ENCODE data around the gene ZNF212. TPM values are rescaled to one million over a fixed set of nuclear protein-coding genes. Genes with fewer than 3 reads are reported as not detected.

ZNF212 gene
- total RNA-seq, 4 donors from 2014 or later, result 8.0 to 11.1 (median 10.2) TPM

GRCh38 chr7:149281508-149282330, 42.3 kb downstream of the ZNF212 start:
- Histone ChIP-seq H3K9me3 (no peaks in the 10 kb centered on the region), H3K36me3 (peaks cover 10 to 68% (median 12%) of the 10 kb centered on the region in 3 donors), H3K27me3 (no peaks in the 10 kb centered on the region), H3K4me3 (no peak overlapping the region), H3K4me1 (peaks cover 4 to 22% (median 11%) of the 10 kb centered on the region in 3 donors), H3K27ac (no peak overlapping the region)
- intact Hi-C loops (cut with DNase I), result no loop called here
- WGBS, 2 donors, result 100% methylated on average over 3 to 5 of the region's 59 CpGs
- no peak for DNase-seq
- no peak for TF ChIP-seq POLR2A (IDR thresholded peaks at IDR 0.05)

DNA sequence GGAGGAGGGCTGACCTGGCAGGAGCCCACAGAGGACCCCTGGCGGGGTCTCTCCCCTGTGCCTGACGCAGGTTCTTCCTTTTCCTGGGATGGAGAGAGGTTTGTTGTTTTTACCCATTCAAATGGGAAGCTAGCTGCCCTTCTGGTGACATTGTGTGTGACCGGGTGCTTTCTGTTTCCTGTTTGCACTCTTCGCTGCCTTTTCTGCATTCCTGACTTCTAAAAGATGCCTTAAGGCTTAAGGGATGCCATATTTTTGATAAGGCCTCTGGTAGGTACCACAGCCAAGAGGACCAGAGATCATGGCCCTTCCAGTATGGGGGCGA, 42.8 kb downstream of the ZNF212 start:
- H3K36me3 ChIP-seq, result peaks cover 10 to 62% (median 12%) of the 10 kb centered on the region in 3 donors

GRCh38 chr7:149283321-149283720, 43.9 kb downstream of the ZNF212 start:
- Histone ChIP-seq H3K9me3 (no peaks in the 10 kb centered on the region), H3K27ac (no peak overlapping the region), H3K4me3 (no peak overlapping the region), H3K4me1 (peaks cover 4 to 22% (median 11%) of the 10 kb centered on the region in 3 donors), H3K27me3 (no peaks in the 10 kb centered on the region), H3K36me3 (peaks cover 10 to 62% (median 12%) of the 10 kb centered on the region in 3 donors)
- intact Hi-C loops (cut with DNase I), result no loop called here
- TF ChIP-seq POLR2A (IDR thresholded peaks at IDR 0.05), result no peak
- TF ChIP-seq, protein P1, sequence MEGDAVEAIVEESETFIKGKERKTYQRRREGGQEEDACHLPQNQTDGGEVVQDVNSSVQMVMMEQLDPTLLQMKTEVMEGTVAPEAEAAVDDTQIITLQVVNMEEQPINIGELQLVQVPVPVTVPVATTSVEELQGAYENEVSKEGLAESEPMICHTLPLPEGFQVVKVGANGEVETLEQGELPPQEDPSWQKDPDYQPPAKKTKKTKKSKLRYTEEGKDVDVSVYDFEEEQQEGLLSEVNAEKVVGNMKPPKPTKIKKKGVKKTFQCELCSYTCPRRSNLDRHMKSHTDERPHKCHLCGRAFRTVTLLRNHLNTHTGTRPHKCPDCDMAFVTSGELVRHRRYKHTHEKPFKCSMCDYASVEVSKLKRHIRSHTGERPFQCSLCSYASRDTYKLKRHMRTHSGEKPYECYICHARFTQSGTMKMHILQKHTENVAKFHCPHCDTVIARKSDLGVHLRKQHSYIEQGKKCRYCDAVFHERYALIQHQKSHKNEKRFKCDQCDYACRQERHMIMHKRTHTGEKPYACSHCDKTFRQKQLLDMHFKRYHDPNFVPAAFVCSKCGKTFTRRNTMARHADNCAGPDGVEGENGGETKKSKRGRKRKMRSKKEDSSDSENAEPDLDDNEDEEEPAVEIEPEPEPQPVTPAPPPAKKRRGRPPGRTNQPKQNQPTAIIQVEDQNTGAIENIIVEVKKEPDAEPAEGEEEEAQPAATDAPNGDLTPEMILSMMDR (IDR thresholded peaks at IDR 0.05), result no peak
- DNase-seq, result no peak
- WGBS, 2 donors, result 100% methylated on average over 1 of the region's 3 CpGs; no CpG with 5 or more reads in 1 of the 2 donors

More for the DNA sequence above, 42.8 kb downstream of the ZNF212 start:
- intact Hi-C loops (cut with DNase I), result no loop called here
- Histone ChIP-seq H3K27ac (no peak overlapping the region), H3K9me3 (no peaks in the 10 kb centered on the region), H3K4me3 (no peak overlapping the region), H3K4me1 (peaks cover 4 to 22% (median 11%) of the 10 kb centered on the region in 3 donors), H3K27me3 (no peaks in the 10 kb centered on the region)
- no peak for DNase-seq
- TF ChIP-seq, protein P1 (IDR thresholded peaks at IDR 0.05), result no peak
- TF ChIP-seq POLR2A (IDR thresholded peaks at IDR 0.05), result no peak
- WGBS, 2 donors, result 83 to 90% methylated on average over 3 to 4 of the region's 5 CpGs

GRCh38 chr7:149284343-149284742, 44.9 kb downstream of the ZNF212 start:
- peaks cover 10 to 62% (median 12%) of the 10 kb centered on the region in 3 donors for H3K36me3 ChIP-seq
- H3K9me3 ChIP-seq, result no peaks in the 10 kb centered on the region
- intact Hi-C loops (cut with DNase I), result no loop called here
- peaks cover 4 to 22% (median 11%) of the 10 kb centered on the region in 3 donors for H3K4me1 ChIP-seq
- H3K27ac ChIP-seq, result peak overlapping the region in 1 of 4 donors; percentile 5
- DNase-seq, result no peak
- 32 to 48% methylated on average over 2 of the region's 3 CpGs for WGBS, 2 donors
- H3K27me3 ChIP-seq, result no peaks in the 10 kb centered on the region
- no peak overlapping the region for H3K4me3 ChIP-seq
- no peak for TF ChIP-seq POLR2A (IDR thresholded peaks at IDR 0.05)
- TF ChIP-seq, protein P1 (IDR thresholded peaks at IDR 0.05), result no peak

DNA sequence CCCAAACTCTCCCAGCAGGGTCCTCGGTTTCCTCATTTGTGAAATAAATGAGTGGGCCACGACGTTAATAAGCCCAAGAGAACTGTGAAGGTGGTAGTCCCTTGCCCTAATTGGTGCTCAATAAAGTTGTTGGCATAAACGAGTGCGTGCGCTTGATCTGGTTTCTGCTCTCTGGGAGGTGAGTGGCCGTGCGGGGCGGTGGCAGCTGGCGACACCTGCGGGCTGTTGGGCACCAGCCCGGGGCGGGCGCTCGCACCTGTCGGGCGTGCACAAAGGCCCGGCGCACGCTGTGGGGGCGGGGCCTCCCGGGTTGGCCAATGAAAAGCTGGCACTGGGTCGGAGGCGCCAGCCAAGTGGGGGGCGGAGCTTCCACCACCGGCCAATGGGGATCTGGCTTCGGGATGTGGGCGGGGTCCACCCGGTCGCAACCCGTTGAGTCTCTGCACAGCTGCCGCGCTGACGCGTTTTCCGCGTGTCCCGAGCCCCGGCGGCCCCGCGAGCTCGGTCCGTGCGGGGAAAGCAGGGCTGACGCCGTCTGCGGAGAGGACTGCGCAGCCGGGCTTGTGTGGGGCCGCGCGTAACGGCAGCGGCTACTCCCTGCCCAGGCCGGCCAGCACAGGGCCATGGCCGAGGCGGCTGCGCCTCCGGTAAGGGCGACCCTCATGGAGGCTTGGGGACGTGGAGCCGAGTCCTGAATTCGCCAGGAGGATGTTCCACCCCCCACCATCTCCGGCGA, 45.6 kb downstream of the ZNF212 start:
- 0 to 10% methylated on average over 1 to 3 of the region's 66 CpGs for WGBS, 2 donors
- peaks cover 10 to 62% (median 12%) of the 10 kb centered on the region in 3 donors for H3K36me3 ChIP-seq
- peaks cover 4 to 22% (median 11%) of the 10 kb centered on the region in 3 donors for H3K4me1 ChIP-seq
- peak overlapping the region; percentile 50 to 78 (median 60) for H3K4me3 ChIP-seq
- TF ChIP-seq, protein P1 (IDR thresholded peaks at IDR 0.05), result peak in 2 of 6 experiments; percentile 22 to 40
- no peak for TF ChIP-seq POLR2A (IDR thresholded peaks at IDR 0.05)
- H3K27ac ChIP-seq, result peak overlapping the region; percentile 36 to 66 (median 46)
- H3K27me3 ChIP-seq, result no peaks in the 10 kb centered on the region
- intact Hi-C loops (cut with DNase I), result no loop called here
- H3K9me3 ChIP-seq, result no peaks in the 10 kb centered on the region
- DNase-seq, result peak; percentile 71

Data from esophagus squamous epithelium (tissue), 5 donors.